HUDEP-2 (cell line): ENCODE results near the gene ETFBKMT.
A peak's percentile ranks its signal among the peaks of the same experiment; 100 is the strongest.

Experiments used
- DNase-seq, 76 experiments: peaks; one replicate each; lab custom pipeline; 2025; ENCODE audit not compliant: unreplicated experiment in 76 of 76; lab: John Stamatoyannopoulos, UW

The ETFBKMT gene, protein sequence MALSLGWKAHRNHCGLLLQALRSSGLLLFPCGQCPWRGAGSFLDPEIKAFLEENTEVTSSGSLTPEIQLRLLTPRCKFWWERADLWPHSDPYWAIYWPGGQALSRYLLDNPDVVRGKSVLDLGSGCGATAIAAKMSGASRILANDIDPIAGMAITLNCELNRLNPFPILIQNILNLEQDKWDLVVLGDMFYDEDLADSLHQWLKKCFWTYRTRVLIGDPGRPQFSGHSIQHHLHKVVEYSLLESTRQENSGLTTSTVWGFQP

GRCh38 chr12:31659087-31659942 is at the start of gene ETFBKMT:
Gene ETFBKMT, plus strand, starts transcription at chr12:31659688. Its CDS starts 2,266 bp downstream, at chr12:31661954.
- DNase-seq = peak in 75 of 76 experiments; percentile 26 to 95 (median 90)

DNA sequence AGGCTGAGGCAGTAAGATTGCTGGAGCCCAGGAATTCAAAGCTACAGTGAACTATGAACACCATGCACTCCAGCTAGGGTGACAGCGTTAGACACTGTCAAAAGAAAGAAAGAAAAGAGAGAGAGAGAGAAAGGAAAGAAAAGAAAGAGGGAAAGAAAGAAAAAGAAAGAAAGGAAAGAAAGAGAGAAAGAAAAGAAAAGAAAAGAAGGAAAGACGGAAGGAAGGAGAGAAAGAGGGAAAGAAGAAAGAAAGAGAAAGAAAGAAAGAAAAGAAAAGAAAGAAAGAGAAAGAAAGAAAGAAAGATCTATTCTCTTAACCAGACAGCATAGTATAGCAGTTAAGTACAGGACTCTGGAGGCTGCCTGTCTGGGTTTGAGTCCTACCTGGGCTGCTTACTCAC is 46.7 kb upstream of the ETFBKMT start:
- no peak for DNase-seq

DNA sequence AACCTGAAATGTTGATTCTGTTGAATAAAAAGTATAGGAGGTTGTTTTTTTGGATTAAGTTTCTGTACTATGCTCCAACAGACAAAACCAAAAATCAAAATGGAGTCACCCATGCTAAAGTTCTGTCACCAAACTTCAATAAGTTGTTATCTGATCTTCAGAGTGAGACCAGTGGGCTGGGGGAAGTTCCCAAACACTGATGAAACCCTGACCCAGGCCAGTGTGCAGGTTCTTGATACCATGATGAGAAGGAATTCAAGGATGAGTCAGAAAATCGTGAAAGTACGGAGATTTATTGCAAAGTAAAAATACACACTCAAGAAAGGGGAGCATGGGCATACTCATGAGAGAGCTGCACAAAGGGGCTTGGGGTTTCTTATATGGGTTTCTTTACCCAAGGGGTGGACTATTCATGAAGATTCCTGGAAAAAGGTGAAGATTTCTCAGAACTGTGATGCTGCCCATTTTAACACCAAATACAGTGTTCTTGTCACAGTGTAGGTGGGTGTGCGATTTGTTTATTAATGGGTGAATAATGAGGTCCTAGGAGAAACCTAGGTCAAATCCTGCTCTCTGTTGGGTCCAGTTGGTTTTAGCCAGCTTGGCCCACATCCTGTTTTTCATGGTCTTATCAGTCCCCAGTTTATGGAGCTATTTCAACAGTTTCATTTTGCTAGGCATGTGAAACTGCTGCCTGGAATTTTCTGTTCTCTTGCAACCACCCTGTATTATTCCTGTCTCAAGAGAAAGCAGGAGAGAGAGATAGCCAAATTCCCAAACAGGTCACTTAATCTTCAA is 41.1 kb upstream of the ETFBKMT start:
- DNase-seq = no peak

DNA sequence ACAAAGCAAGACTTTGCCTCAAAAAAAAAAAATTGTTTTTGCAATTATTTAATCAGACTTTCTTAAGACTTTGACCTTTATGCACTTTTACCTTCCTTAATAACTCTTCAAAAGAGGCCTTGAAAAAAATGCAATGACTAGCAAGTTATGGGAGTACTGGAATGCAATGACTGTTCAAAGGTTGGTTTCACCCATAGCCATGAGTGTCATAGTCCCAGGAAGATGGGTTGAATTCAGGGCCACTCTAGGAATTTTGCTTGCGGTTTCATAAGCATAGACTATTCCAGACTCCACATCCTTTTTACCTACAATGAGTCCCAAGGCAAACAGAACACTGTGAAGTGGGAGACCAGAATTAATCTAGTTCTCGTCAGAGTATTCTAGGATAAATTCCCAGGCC is 39.2 kb upstream of the ETFBKMT start:
- DNase-seq = no peak

DNA sequence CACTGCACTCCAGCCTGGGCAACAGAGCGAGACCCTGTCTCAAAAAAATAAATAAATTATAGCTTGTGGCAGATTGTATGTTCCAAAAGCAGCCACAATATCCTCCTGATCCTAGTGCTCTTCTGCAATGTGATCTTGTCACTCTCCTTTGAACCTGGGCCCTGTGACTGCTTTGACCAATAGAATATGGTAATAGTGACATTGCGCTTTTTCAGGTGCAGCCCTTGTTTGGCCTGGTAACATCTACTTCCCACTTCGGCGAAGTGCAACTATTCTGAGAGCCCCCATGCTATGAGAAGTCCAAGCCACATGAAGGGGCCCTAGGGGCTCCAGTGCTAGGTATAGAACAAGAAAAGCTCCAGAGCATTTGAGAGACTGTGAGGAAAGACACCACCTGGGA is 37.5 kb upstream of the ETFBKMT start:
- DNase-seq = no peak

- no peak for DNase-seq
Measured at GRCh38 chr12:31626270-31626995, 33.1 kb upstream of the ETFBKMT start.

DNA sequence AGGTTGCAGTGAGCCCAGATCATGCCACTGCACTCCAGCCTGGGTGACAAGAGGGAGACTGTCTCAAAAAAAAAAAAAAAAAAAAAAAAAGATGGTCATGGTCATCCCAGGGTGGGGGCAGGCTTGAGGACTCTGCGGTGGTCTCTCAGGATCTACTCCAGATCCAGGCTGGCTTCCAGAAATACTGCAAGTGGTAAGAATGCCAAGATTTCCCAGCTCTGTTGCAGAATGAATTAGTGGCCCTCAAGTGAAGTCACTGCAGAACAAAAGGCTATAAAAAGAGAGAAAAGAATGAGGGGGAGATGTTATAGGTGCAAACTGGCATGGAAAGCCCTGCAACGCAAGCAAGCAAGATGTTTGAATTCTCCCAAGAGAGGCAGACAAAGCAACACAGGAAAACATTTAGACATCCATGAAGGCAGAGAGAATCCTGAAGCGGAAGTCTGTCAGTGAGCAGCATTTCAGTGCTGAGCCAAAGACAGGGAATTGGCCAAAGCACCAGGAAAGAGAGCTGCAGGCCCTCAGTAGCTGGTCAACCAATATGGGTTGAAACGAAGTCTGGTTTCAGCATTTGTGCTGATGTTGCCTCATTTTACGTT is 31.9 kb upstream of the ETFBKMT start:
- no peak for DNase-seq

DNA sequence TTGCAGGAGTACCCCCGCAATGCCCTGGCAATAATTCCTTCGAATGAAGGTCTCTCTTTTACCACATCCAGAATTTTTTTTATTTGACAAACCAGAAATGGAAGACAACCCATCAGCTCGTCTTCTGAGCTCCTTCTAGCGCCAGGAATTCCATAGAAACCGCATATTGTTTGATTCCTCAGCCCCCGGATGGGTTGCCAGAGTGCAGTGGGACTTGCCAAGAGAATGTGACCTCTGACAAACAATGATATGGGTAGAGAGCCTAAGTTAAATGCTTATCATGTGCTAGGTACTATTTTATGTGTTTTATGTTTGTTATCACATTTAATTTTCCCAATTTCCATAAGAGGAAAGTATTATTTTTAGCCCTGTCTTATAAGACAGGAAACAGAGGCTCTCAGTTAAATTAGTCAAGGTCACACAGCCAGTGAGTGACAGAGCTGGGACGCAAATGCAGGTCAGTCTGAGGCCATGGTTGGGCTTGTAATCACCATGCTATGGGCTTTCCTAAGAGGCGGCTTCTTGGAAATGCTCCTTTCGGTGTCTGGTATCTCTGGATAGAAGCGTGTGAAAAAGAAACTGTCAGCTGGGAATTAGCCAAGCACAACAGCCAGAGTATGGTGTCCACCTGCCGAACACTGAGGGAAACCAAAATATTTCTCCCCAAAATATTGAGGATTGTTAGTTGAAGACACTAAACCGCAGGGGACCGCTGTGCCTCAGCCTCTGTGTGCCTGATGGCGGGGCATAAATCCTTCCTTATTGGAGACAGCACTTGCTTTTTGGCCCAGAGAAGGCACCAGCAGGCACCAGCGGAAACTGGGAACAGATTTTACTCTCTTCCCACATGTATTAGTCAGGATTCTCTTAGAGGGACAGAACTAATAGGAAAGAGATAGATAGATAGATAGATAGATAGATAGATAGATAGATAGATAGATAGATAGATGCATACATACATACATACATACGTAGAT is 29.4 kb upstream of the ETFBKMT start:
- DNase-seq = no peak

DNA sequence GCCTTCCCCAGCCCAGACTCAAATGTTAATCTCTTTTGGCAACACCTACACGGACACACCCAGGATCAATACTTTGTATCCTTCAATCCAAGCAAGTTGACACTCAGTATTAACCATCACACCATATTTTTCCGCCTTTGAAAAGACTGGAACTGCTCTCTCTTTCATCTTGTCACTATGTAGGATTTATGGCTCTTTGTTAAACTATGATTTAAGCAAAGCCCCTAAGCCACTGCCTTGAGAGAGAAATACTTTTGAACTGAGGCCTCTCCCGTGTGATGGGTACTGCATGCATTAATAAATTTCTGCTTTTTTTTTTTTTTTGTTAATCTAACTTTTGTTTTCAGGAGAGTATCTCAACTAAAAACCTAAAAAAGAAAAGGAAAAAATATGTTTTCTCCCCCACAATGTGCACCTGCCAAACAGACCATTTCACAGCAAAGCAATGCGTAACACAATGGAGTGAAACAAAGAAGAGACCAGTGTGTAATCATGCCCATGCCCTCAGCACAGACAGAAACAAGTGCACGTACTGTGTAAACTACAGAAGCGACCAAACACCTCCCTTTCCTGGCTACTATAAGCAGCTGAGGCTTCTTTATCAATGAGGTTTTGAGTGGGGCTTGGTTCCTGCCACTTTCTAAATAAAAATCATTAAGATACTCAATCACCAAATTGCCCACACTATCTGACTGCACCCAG is 28.3 kb upstream of the ETFBKMT start:
- no peak for DNase-seq

DNA sequence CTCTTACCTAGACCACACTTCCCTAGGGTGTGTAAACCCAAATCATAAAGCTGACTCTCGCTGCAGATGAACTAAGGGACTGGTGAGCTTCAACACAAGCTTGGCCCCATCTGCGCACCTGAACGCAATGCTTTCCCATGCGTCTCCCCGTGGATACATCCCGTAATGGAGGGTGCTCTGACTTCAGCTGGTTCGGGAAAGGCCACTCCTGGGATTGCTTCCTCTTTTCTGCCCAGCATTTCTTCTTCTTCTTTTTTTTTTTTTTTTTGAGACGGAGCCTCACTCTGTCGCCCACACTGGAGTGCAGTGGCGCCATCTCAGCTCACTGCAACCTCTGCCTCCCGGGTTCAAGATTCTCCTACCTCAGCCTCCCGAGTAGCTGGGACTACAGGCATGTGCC is 27.7 kb upstream of the ETFBKMT start:
- no peak for DNase-seq

DNA sequence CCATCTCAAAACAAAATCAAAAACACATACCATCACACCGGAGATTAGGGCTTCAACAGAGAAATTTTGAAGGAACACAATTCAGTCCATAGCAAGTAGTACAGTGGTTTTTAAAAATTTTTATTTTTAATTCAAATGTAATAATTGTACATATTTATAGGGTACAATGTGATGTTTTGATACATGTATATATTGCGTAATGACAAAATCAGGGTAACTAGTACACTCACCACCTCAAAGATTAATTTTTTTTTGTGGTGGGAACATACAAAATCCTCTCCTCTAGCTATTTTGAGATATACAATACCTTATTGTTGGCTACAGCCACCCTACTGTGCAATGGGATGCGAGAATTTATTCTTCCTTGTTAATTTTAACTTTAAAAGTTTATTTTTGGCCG is 26.0 kb upstream of the ETFBKMT start:
- DNase-seq = no peak

- no peak for DNase-seq
Measured at GRCh38 chr12:31634620-31635019, 24.9 kb upstream of the ETFBKMT start.

DNA sequence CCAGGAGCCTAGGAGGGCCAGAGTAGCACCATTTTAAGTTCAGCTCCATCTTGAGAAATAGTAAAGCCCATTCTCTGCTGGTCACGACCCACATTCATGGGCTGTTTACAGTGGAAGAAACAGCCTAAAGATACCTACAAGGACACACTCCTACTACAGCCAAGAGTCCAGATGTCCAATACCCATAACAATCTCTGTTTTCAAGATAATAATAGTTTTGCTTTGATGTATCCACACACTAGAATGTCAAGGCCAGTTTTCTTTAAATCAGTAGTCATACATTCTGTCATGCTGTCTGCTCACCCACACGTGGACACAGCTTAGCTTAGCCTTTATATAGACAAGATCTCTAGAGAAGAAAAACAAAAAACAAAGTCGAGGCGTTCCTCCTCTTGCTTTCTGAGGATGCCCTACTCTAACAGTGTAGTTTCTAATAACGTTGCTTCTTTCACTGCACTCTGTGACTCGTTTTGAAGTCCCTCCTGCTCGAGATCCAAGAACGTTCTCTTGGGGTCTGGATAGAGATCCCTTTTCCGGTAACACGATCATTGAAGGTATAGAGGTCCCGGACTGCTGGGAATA is 17.9 kb upstream of the ETFBKMT start:
- no peak for DNase-seq

DNA sequence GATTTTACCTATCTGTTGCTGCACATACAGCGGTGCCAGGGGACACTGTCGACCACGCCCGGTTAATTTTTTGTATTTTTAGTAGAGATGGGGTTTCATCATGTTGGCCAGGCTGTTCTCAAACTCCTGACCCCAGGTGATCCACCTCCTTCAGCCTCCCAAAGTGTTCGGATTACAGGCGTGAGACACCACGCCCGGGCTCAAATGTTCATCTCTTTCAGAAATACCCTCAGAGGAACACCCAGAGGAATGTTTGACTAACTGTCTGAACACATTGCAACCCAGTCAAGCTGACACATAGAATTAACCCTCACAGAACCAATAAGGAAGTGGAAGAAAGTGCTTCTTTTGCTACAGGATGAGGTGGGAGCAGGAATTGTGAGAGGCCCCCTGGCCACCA is 15.0 kb upstream of the ETFBKMT start:
- DNase-seq = no peak

- no peak for DNase-seq
Measured at GRCh38 chr12:31645924-31646323, 13.6 kb upstream of the ETFBKMT start.

DNA sequence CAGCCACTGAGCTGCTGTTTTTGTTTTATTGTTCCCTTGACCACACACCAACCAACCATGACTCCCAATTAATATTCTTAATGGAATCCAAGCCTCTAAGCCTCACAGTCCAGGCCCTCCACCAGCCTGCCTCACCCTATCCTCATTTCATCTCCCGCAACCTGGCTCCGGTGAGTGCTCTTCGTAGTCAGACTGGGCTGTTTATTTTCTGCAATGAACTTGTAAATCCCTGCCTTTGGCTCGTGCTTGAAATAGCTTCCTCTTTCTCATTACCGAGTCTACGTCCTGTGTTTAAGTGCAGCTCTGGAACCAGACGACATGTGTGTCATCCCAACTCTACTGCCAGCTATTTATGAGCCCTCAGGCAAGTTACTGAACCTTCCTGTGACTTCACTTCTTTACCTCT is 12.4 kb upstream of the ETFBKMT start:
- no peak for DNase-seq

DNA sequence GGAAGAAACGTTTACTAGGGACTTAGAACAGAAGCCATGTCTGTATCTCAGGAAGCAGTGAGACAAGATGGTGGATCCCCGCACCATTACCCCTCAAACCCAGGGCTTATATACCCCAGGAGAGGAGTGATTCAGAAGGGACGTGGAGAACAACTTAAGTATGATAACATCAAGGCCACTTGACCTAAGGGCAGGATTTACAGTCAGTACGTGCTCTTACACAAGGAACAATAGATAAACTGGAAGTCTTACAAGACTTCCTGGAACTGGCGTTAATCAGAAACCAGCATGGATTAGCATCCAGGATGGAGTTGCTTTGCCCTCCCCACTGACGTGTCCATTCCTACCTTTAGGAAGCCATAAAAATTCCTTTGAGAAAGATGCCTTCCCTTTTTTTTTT is 8.6 kb upstream of the ETFBKMT start:
- DNase-seq = no peak

DNA sequence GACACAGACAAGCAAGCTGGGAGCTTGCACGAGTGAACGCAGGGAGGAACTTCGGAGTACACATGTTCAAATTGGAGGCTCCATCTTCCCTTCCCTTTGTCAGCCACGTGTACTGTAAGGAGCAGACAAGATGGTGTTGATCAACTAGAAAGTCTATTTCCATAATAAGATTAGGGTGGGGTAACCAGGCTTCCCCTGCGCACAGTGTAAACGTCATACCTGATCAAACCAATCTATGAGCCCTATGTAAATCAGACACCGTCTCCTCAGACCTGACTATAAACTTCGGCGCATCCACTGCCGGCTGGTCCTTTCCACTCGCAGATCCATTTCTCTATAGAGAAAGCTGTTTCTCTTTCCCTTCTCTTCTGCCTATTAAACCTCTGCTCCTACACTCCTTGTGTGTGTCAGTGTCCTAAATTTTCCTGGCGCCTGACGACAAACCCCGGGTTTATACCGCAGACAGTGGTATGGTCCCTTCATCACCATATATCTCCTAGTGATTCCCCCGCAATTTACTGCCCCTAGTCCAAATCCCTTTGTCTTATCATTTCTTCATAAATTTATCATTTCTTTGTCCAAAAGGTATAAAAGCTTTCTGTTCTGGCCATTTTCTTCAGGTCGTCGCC is 7.5 kb upstream of the ETFBKMT start:
- no peak for DNase-seq
